H9 (cell line): ENCODE results near the gene CARD8. TPM values are rescaled to one million over a fixed set of nuclear protein-coding genes. Genes with fewer than 3 reads are reported as not detected.

Experiments
- DNase-seq: peaks from one replicate; pipeline ENCODE4 v3.0.0-alpha.2; 2017
- H2AFZ ChIP-seq: one replicate; pipeline ENCODE4 v1.6.1; 2013; ENCODE audit warnings: mild to moderate bottlenecking, low read length, control low read depth, moderate library complexity
- H2AK5ac ChIP-seq: 2 replicates; pipeline ENCODE4 v1.6.1; 2013; ENCODE audit warnings: low read length, control low read depth, mixed read lengths; ENCODE audit not compliant: insufficient read length
- H2BK120ac ChIP-seq: one replicate; pipeline ENCODE4 v1.6.1; 2013; ENCODE audit warnings: low read depth, mild to moderate bottlenecking, low read length, control low read depth, inconsistent platforms; ENCODE audit not compliant: poor library complexity, severe bottlenecking
- H2BK12ac ChIP-seq: 2 replicates; pipeline ENCODE4 v1.6.1; 2013; ENCODE audit warnings: low read length, control low read depth, mixed read lengths, low read depth; ENCODE audit not compliant: insufficient read length
- H2BK15ac ChIP-seq: 2 replicates; pipeline ENCODE4 v1.6.1; 2013; ENCODE audit warnings: low read depth, low read length, control low read depth
- H2BK20ac ChIP-seq: one replicate; pipeline ENCODE4 v1.6.1; 2013; ENCODE audit warnings: low read depth, mild to moderate bottlenecking, low read length, control low read depth, inconsistent platforms; ENCODE audit not compliant: poor library complexity, severe bottlenecking
- H2BK5ac ChIP-seq: 2 replicates; pipeline ENCODE4 v1.6.1; 2013; ENCODE audit warnings: low read length, control low read depth, mixed read lengths; ENCODE audit not compliant: insufficient read length
- H3K14ac ChIP-seq: 2 replicates; pipeline ENCODE4 v1.6.1; 2013; ENCODE audit warnings: low read length, control low read depth; ENCODE audit not compliant: insufficient read depth
- H3K18ac ChIP-seq: 2 replicates; pipeline ENCODE4 v1.6.1; 2013; ENCODE audit warnings: low read depth, mild to moderate bottlenecking, mixed read lengths, low read length, control low read depth; ENCODE audit not compliant: insufficient read length
- H3K23ac ChIP-seq: 2 replicates; pipeline ENCODE4 v1.6.1; 2013; ENCODE audit warnings: low read length, control low read depth, mixed read lengths, low read depth; ENCODE audit not compliant: insufficient read length
- H3K23me2 ChIP-seq: 2 replicates; pipeline ENCODE4 v1.6.1; 2013; ENCODE audit warnings: low read depth, mild to moderate bottlenecking, mixed read lengths, low read length, control low read depth; ENCODE audit not compliant: insufficient read length, poor library complexity, severe bottlenecking
- H3K27ac ChIP-seq: 2 replicates; pipeline ENCODE4 v1.5.1; 2013; ENCODE audit warnings: low read length, control low read depth, mixed read lengths, low read depth; ENCODE audit not compliant: insufficient read length
- H3K27me3 ChIP-seq: 2 replicates; pipeline ENCODE4 v1.6.1; 2013; ENCODE audit warnings: low read length, control low read depth, inconsistent platforms; ENCODE audit not compliant: insufficient read depth
- H3K4ac ChIP-seq: 2 replicates; pipeline ENCODE4 v1.6.1; 2013; ENCODE audit warnings: low read depth, mild to moderate bottlenecking, control low read depth, inconsistent platforms, low read length, moderate library complexity
- H3K4me1 ChIP-seq: 2 replicates; pipeline ENCODE4 v1.6.1; 2013; ENCODE audit warnings: low read length, control low read depth, inconsistent platforms; ENCODE audit not compliant: insufficient read depth
- H3K4me2 ChIP-seq: 2 replicates; pipeline ENCODE4 v1.6.1; 2013; ENCODE audit warnings: low read length, control low read depth, mixed read lengths; ENCODE audit not compliant: insufficient read length, insufficient read depth
- H3K56ac ChIP-seq: 2 replicates; pipeline ENCODE4 v1.6.1; 2013; ENCODE audit warnings: low read depth, mild to moderate bottlenecking, mixed read lengths, low read length, control low read depth; ENCODE audit not compliant: insufficient read length
- H3K79me1 ChIP-seq: 2 replicates; pipeline ENCODE4 v1.6.1; 2013; ENCODE audit warnings: low read depth, mild to moderate bottlenecking, moderate library complexity, low read length, control low read depth, inconsistent platforms; ENCODE audit not compliant: insufficient read depth, poor library complexity, severe bottlenecking
- H3K79me2 ChIP-seq: 2 replicates; pipeline ENCODE4 v1.6.1; 2013; ENCODE audit warnings: low read length, control low read depth, inconsistent platforms; ENCODE audit not compliant: insufficient read depth
- H3K9ac ChIP-seq: 2 replicates; pipeline ENCODE4 v1.6.1; 2013; ENCODE audit warnings: low read length, control low read depth, mixed read lengths; ENCODE audit not compliant: insufficient read length; ENCODE audit errors: extremely low read depth
- H3K9me3 ChIP-seq: one replicate; pipeline ENCODE4 v1.6.1; 2013; ENCODE audit warnings: low read depth, low read length, inconsistent platforms; ENCODE audit not compliant: control insufficient read depth
- H3T11ph ChIP-seq: one replicate; pipeline ENCODE4 v1.6.1; 2013; ENCODE audit warnings: mild to moderate bottlenecking, low read length, control low read depth, inconsistent platforms
- H4K20me1 ChIP-seq: one replicate; pipeline ENCODE4 v1.6.1; 2013; ENCODE audit not compliant: control insufficient read depth, insufficient read length, insufficient read depth
- H4K5ac ChIP-seq: 2 replicates; pipeline ENCODE4 v1.6.1; 2013; ENCODE audit warnings: low read depth, mild to moderate bottlenecking, mixed read lengths, low read length, control low read depth; ENCODE audit not compliant: insufficient read length
- H4K8ac ChIP-seq: replicated peaks from 2 replicates; pipeline ENCODE4 v1.6.1; 2013; ENCODE audit warnings: low read length, control low read depth, mixed read lengths, low read depth; ENCODE audit not compliant: insufficient read length
- H4K91ac ChIP-seq: 2 replicates; pipeline ENCODE4 v1.6.1; 2013; ENCODE audit warnings: low read depth, mild to moderate bottlenecking, moderate library complexity, mixed read lengths, low read length, control low read depth; ENCODE audit not compliant: insufficient read length
- H3K27ac Mint-ChIP-seq, 3 experiments: 2 replicates in 2 of 3; 3 replicates in 1 of 3; pipeline ENCODE4 v1.8.0; 2020 to 2021; ENCODE audit warnings: mixed read lengths in 3 of 3, mild to moderate bottlenecking in 1 of 3, moderate library complexity in 1 of 3
- H3K27me3 Mint-ChIP-seq: 2 replicates; pipeline ENCODE4 v1.8.0; 2021; ENCODE audit warnings: low read depth, mild to moderate bottlenecking, moderate library complexity, mixed read lengths
- H3K36me3 Mint-ChIP-seq, 3 experiments: 2 replicates in 2 of 3; 3 replicates in 1 of 3; pipeline ENCODE4 v1.8.0; 2020 to 2021; ENCODE audit warnings: low read depth in 3 of 3, mixed read lengths in 3 of 3; ENCODE audit not compliant: insufficient read depth in 1 of 3
- H3K4me1 Mint-ChIP-seq, 2 experiments: 2 replicates each; pipeline ENCODE4 v1.8.0; 2020; ENCODE audit warnings: mixed read lengths in 2 of 2
- H3K4me3 Mint-ChIP-seq, 2 experiments: 2 replicates in 1 of 2; 3 replicates in 1 of 2; pipeline ENCODE4 v1.8.0; 2020 to 2021; ENCODE audit warnings: mild to moderate bottlenecking in 2 of 2, mixed read lengths in 2 of 2, moderate library complexity in 1 of 2
- H3K9me3 Mint-ChIP-seq, 2 experiments: 2 replicates in 1 of 2; 3 replicates in 1 of 2; pipeline ENCODE4 v1.8.0; 2020; ENCODE audit warnings: mild to moderate bottlenecking in 2 of 2, mixed read lengths in 2 of 2, moderate library complexity in 1 of 2
- CTCF ChIP-seq: fragments of 200-600 bp; sonication (generic); conservative IDR thresholded peaks from 3 replicates; pipeline ENCODE4 v1.8.0; 2021; ENCODE audit warnings: antibody characterized with exemption, mild to moderate bottlenecking
- WGBS: extraction: QIAGEN DNeasy Blood & Tissue Kit; methylation state at CpG from one replicate; pipeline ENCODE4 v1.1.7; 2013; ENCODE audit warnings: missing lambda C conversion rate, low lambda C conversion rate, mixed read lengths; ENCODE audit not compliant: insufficient read length; ENCODE audit errors: extremely low coverage; 5-methylcytosine and 5-hydroxymethylcytosine counted together
- total RNA-seq: library from RNA; stranded (reverse); gene quantifications from 2 replicates; pipeline ENCODE4 v1.2.1, GENCODE V29; 2021

The CARD8 gene
- total RNA-seq, 1 experiment from 2014 or later = 21.0 TPM

- H3T11ph ChIP-seq = no peak overlapping the region
- H3K4me1 ChIP-seq = no peaks in the 10 kb centered on the region
- H2BK20ac ChIP-seq = no peak overlapping the region
- no peaks in the 10 kb centered on the region for H3K79me2 ChIP-seq
- no peak overlapping the region for H4K8ac ChIP-seq
- H3K27me3 Mint-ChIP-seq = no peaks in the 10 kb centered on the region
- no peak overlapping the region for H3K14ac ChIP-seq
- H3K9ac ChIP-seq = no peak overlapping the region
- no peak overlapping the region for H3K4me3 Mint-ChIP-seq
- H3K79me1 ChIP-seq = no peaks in the 10 kb centered on the region
- H2BK12ac ChIP-seq = no peak overlapping the region
- no CpG with 5 or more reads among the region's 4 CpGs for WGBS
- DNase-seq = no peak
- H4K20me1 ChIP-seq = no peaks in the 10 kb centered on the region
- peaks cover 7% of the 10 kb centered on the region for H3K9me3 ChIP-seq
- H3K4ac ChIP-seq = no peak overlapping the region
- no peak overlapping the region for H4K91ac ChIP-seq
- no peaks in the 10 kb centered on the region for H3K23me2 ChIP-seq
- H3K27ac Mint-ChIP-seq = no peak overlapping the region
- no peak overlapping the region for H4K5ac ChIP-seq
- H2BK15ac ChIP-seq = no peak overlapping the region
- H2BK120ac ChIP-seq = no peak overlapping the region
- no peak overlapping the region for H2BK5ac ChIP-seq
- H3K23ac ChIP-seq = no peak overlapping the region
- no peak overlapping the region for H2AFZ ChIP-seq
- no peak overlapping the region for H3K27ac ChIP-seq
- no peak overlapping the region for H3K18ac ChIP-seq
- peaks cover 5 to 7% of the 10 kb centered on the region in 2 experiments for H3K4me1 Mint-ChIP-seq
- H3K56ac ChIP-seq = no peak overlapping the region
- no peak overlapping the region for H3K4me2 ChIP-seq
- H2AK5ac ChIP-seq = no peak overlapping the region
- H3K27me3 ChIP-seq = no peaks in the 10 kb centered on the region
- TF ChIP-seq CTCF = no peak
- H3K36me3 Mint-ChIP-seq = peaks cover 54 to 82% (median 81%) of the 10 kb centered on the region in 3 experiments
- H3K9me3 Mint-ChIP-seq = peaks cover 0 to 6% of the 10 kb centered on the region in 2 experiments; a peak in 2 of 5 replicates
Measured at GRCh38 chr19:48284896-48285295, 29.2 kb upstream of the CARD8 start.
